Esophagus squamous epithelium (tissue), 5 donors: ENCODE results near the gene TMEM240. TPM values are rescaled to one million over a fixed set of nuclear protein-coding genes. Genes with fewer than 3 reads are reported as not detected.
A peak's percentile ranks its signal among the peaks of the same experiment; 100 is the strongest.
"Not testable (repeated sequence)": the region's sequence is repeated elsewhere in the genome, so short reads cannot be mapped to it uniquely, and the experiment has no call there.

Source experiments
- DNase-seq: peaks from one replicate; lab custom pipeline; 2025; lab: John Stamatoyannopoulos, UW
- H3K27ac ChIP-seq, 4 donors: fragments of 200-600 bp; sonication (generic); one replicate each; pipeline ENCODE4 v1.5.1; 2016 to 2019; ENCODE audit warnings: mild to moderate bottlenecking in 1 of 4
- H3K27me3 ChIP-seq, 4 donors: fragments of 200-600 bp; sonication (generic); 1 replicate in 3 of 4; 2 replicates in 1 of 4; pipeline versions ENCODE4 v1.5.1 to v1.6.0; 2017 to 2021; ENCODE audit warnings: antibody characterized with exemption in 1 of 4
- H3K36me3 ChIP-seq, 3 donors: fragments of 200-600 bp; sonication (generic); one replicate each; pipeline ENCODE4 v1.5.1; 2016 to 2019
- H3K4me1 ChIP-seq, 3 donors: fragments of 200-600 bp; sonication (generic); one replicate each; pipeline ENCODE4 v1.5.1; 2017 to 2019
- H3K4me3 ChIP-seq, 4 donors: fragments of 200-600 bp; sonication (generic); 1 replicate in 3 of 4; 2 replicates in 1 of 4; pipeline ENCODE4 v1.5.1; 2016 to 2019; ENCODE audit warnings: mild to moderate bottlenecking in 2 of 4, moderate library complexity in 1 of 4
- H3K9me3 ChIP-seq, 3 donors: fragments of 200-600 bp; sonication (generic); one replicate each; pipeline ENCODE4 v1.5.1; 2016 to 2019
- CTCF ChIP-seq, 6 experiments: fragments of 450-650 bp in 4 of 6; fragments of 200-600 bp in 2 of 6; sonication (generic) in 2 of 6; IDR thresholded peaks; one replicate each; pipeline ENCODE4 v1.5.1; 2016 to 2019; ENCODE audit warnings: antibody characterized with exemption in 6 of 6, mild to moderate bottlenecking in 4 of 6, moderate library complexity in 4 of 6
- POLR2A ChIP-seq, 4 donors: fragments of 450-650 bp; IDR thresholded peaks; one replicate each; pipeline ENCODE4 v1.6.1; 2017; ENCODE audit warnings: antibody characterized with exemption in 4 of 4, mild to moderate bottlenecking in 4 of 4, moderate library complexity in 3 of 4
- WGBS, 2 donors: methylation state at CpG; one replicate each; pipeline ENCODE4 v1.1.5; 2018; 5-methylcytosine and 5-hydroxymethylcytosine counted together
- intact Hi-C: fragments of 100-400 bp; cut with DNase I; formaldehyde crosslinking; loops from one replicate; pipeline ENCODE4 v1.15.0; 2022
- total RNA-seq, 4 donors: library from RNA; depleted of rRNA; stranded (reverse); fragments of >200 nt; gene quantifications; one replicate each; pipeline ENCODE4 v1.1.0, GENCODE V29; 2016
- donor health status: DM: yes; HTN: yes; CAD: no.

TMEM240 gene
- total RNA-seq, 4 donors from 2014 or later: 2.7 TPM; not detected in 3

GRCh38 chr1:1504777-1505365 lies 35.6 kb downstream of the TMEM240 start:
- DNase-seq, H3K27me3 ChIP-seq, H3K9me3 ChIP-seq, intact Hi-C loops, H3K36me3 ChIP-seq: not testable (repeated sequence)
- Histone ChIP-seq H3K27ac (peak overlapping the region; percentile 72 to 87 (median 84)), H3K4me3 (peak overlapping the region in 3 of 4 donors; percentile 14 to 52 (median 27)), H3K4me1 (peaks cover 0 to 23% (median 13%) of the 10 kb centered on the region in 3 donors)
- WGBS, 2 donors: 15 to 26% methylated on average over 12 to 16 of the region's 16 CpGs
- TF ChIP-seq CTCF (IDR thresholded peaks at IDR 0.05): peak; percentile 42 to 96 (median 86)
- peak in 1 of 4 donors; percentile 12 for TF ChIP-seq POLR2A (IDR thresholded peaks at IDR 0.05)

- H3K27ac ChIP-seq, H3K4me1 ChIP-seq, H3K27me3 ChIP-seq, DNase-seq, intact Hi-C loops, H3K4me3 ChIP-seq: not testable (repeated sequence)
- Histone ChIP-seq H3K36me3 (peaks cover 14 to 59% (median 20%) of the 10 kb centered on the region in 3 donors), H3K9me3 (peaks cover 0 to 12% (median 6%) of the 10 kb centered on the region in 3 donors)
- WGBS, 2 donors: no CpG with 5 or more reads among the region's 18 CpGs
Measured at GRCh38 chr1:1495461-1495975, 44.9 kb downstream of the TMEM240 start.

GRCh38 chr1:1494311-1494710 lies 46.1 kb downstream of the TMEM240 start:
- DNase-seq, H3K27ac ChIP-seq, H3K27me3 ChIP-seq, H3K4me3 ChIP-seq, intact Hi-C loops, H3K4me1 ChIP-seq: not testable (repeated sequence)
- peaks cover 0 to 12% (median 6%) of the 10 kb centered on the region in 3 donors for H3K9me3 ChIP-seq
- no CpG with 5 or more reads among the region's 22 CpGs for WGBS, 2 donors
- H3K36me3 ChIP-seq: peaks cover 22 to 71% (median 26%) of the 10 kb centered on the region in 3 donors

- intact Hi-C loops: no loop called here
- Histone ChIP-seq H3K9me3 (peaks cover 0 to 12% (median 6%) of the 10 kb centered on the region in 3 donors), H3K4me1 (no peaks in the 10 kb centered on the region), H3K36me3 (peaks cover 27 to 98% (median 43%) of the 10 kb centered on the region in 3 donors), H3K27ac (no peak overlapping the region), H3K4me3 (no peak overlapping the region), H3K27me3 (no peaks in the 10 kb centered on the region)
- no peak for DNase-seq
- TF ChIP-seq POLR2A (IDR thresholded peaks at IDR 0.05): no peak
- WGBS, 2 donors: 97 to 98% methylated on average over 6 to 10 of the region's 10 CpGs
Measured at GRCh38 chr1:1491601-1492000, 48.8 kb downstream of the TMEM240 start.

- no CpG with 5 or more reads among the region's 25 CpGs for WGBS, 2 donors
- no peak for TF ChIP-seq POLR2A (IDR thresholded peaks at IDR 0.05)
- no peak for TF ChIP-seq CTCF (IDR thresholded peaks at IDR 0.05)
Measured at GRCh38 chr1:1490633-1491230, 49.7 kb downstream of the TMEM240 start.

GRCh38 chr1:1489861-1490260 lies 50.6 kb downstream of the TMEM240 start:
- no peak for DNase-seq
- intact Hi-C loops: no loop called here
- Histone ChIP-seq H3K4me3 (no peak overlapping the region), H3K27me3 (no peaks in the 10 kb centered on the region), H3K27ac (no peak overlapping the region), H3K36me3 (peaks cover 27 to 100% (median 38%) of the 10 kb centered on the region in 3 donors), H3K9me3 (peaks cover 0 to 12% (median 6%) of the 10 kb centered on the region in 3 donors), H3K4me1 (no peaks in the 10 kb centered on the region)
- no peak for TF ChIP-seq POLR2A (IDR thresholded peaks at IDR 0.05)
- TF ChIP-seq CTCF (IDR thresholded peaks at IDR 0.05): no peak
- 94 to 100% methylated on average over 3 to 5 of the region's 19 CpGs for WGBS, 2 donors

More at GRCh38 chr1:1490633-1491230, 49.7 kb downstream of the TMEM240 start:
- Histone ChIP-seq H3K9me3 (peaks cover 0 to 12% (median 6%) of the 10 kb centered on the region in 3 donors), H3K36me3 (peaks cover 27 to 100% (median 44%) of the 10 kb centered on the region in 3 donors), H3K27me3 (no peaks in the 10 kb centered on the region), H3K4me3 (no peak overlapping the region), H3K4me1 (no peaks in the 10 kb centered on the region), H3K27ac (no peak overlapping the region)
- intact Hi-C loops: no loop called here
- DNase-seq: no peak
